Left ventricle myocardium inferior (tissue), 1 donor: Measurements from ENCODE around the gene COG2. TPM values are rescaled to one million over a fixed set of nuclear protein-coding genes. Genes with fewer than 3 reads are reported as not detected.

Source experiments
- DNase-seq: peaks from one replicate; pipeline ENCODE4 v3.0.0-alpha.2; 2020
- H3K27ac ChIP-seq: fragments of 200-600 bp; replicated peaks from 2 replicates; pipeline ENCODE4 v1.8.0; 2021
- H3K27me3 ChIP-seq: fragments of 200-600 bp; 2 replicates; pipeline ENCODE4 v1.8.0; 2021; ENCODE audit warnings: low read depth
- H3K36me3 ChIP-seq: fragments of 200-600 bp; 2 replicates; pipeline ENCODE4 v1.8.0; 2021
- H3K4me1 ChIP-seq: fragments of 200-600 bp; 2 replicates; pipeline ENCODE4 v1.8.0; 2021
- H3K4me3 ChIP-seq: fragments of 200-600 bp; 2 replicates; pipeline ENCODE4 v1.8.0; 2021; ENCODE audit warnings: mild to moderate bottlenecking, moderate library complexity
- H3K9me3 ChIP-seq: fragments of 200-600 bp; replicated peaks from 2 replicates; pipeline ENCODE4 v1.8.0; 2021
- CTCF ChIP-seq: fragments of 200-600 bp; IDR thresholded peaks from 2 replicates; pipeline ENCODE4 v1.8.0; 2021; ENCODE audit warnings: antibody characterized with exemption, mild to moderate bottlenecking, borderline replicate concordance
- intact Hi-C: fragments of 100-400 bp; cut with micrococcal nuclease; formaldehyde crosslinking; loops from one replicate; pipeline ENCODE4 v1.11.0; 2022
- total RNA-seq: library from RNA; stranded (reverse); fragmentation: NEBNext Ultra II Directional; extraction: Animal tissue kit (Norgen Biotek cat#: 25700); gene quantifications from one replicate; pipeline ENCODE4 v1.2.1, GENCODE V29; 2021
- donor health status: DM: no; HTN: yes; CAD: no; lungs with severe emphysema.

COG2 gene
- total RNA-seq, 1 donor from 2014 or later = 25.6 TPM

DNA sequence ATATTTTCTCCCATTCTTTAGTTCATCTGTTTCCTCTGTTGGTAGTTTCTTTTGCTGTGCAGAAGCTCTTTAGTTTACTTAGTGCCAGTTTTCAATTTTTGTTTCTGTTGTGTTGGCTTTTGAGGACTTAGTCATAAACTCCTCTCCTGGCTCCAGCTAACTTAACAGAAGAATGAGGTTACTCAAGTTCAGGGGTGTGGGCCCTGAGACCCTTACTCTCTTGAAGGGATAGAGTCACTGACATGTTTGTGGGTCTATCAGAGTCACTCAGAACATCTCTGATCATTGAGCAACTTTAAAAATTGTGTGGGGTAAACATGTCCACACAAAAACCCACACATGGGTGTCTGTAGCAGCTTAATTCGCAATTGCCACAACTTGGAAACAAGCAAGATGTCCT lies 57.4 kb downstream of the COG2 start:
- no peak overlapping the region for H3K4me3 ChIP-seq
- H3K27ac ChIP-seq = no peak overlapping the region
- peaks cover 3% of the 10 kb centered on the region for H3K27me3 ChIP-seq
- no peak for DNase-seq
- H3K36me3 ChIP-seq = peaks cover 18% of the 10 kb centered on the region
- intact Hi-C loops = loop anchor here (10.0 kb wide), 1 partner anchor 75 kb away; no protein-coding TSS in a partner anchor
- H3K4me1 ChIP-seq = peaks cover 17% of the 10 kb centered on the region
- H3K9me3 ChIP-seq = no peaks in the 10 kb centered on the region
- TF ChIP-seq CTCF = no peak

DNA sequence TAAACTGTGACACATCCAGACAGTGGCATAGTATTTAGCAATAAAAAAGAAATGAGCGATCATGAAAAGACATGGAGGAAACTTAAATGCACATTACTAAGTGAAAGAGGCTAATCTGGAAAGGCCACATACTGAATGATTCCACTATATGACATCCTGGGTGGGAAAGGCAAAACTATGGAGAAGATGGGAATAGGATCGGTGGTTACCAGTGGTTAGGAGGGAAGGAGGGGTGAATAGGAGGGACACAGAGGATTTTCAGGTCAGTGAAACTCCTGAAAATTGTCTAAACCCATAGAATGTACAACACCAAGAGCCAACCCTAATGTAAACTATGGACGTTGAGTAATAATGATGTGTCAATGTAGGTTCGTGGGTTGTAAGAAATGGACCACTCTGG lies 57.9 kb downstream of the COG2 start:
- Histone ChIP-seq H3K4me1 (peaks cover 17% of the 10 kb centered on the region), H3K27me3 (peaks cover 3% of the 10 kb centered on the region), H3K27ac (no peak overlapping the region), H3K9me3 (no peaks in the 10 kb centered on the region), H3K36me3 (peaks cover 22% of the 10 kb centered on the region), H3K4me3 (no peak overlapping the region)
- TF ChIP-seq CTCF = no peak
- intact Hi-C loops = no loop called here
- no peak for DNase-seq

- Histone ChIP-seq H3K36me3 (peaks cover 23% of the 10 kb centered on the region), H3K4me3 (no peak overlapping the region), H3K9me3 (no peaks in the 10 kb centered on the region), H3K27me3 (peaks cover 3% of the 10 kb centered on the region), H3K4me1 (peaks cover 18% of the 10 kb centered on the region), H3K27ac (no peak overlapping the region)
- no peak for TF ChIP-seq CTCF
- intact Hi-C loops = no loop called here
- no peak for DNase-seq
Observed at GRCh38 chr1:230701434-230701833, 59.2 kb downstream of the COG2 start.

GRCh38 chr1:230701895-230702768 lies 59.9 kb downstream of the COG2 start:
- Histone ChIP-seq H3K4me3 (no peak overlapping the region), H3K9me3 (no peaks in the 10 kb centered on the region), H3K27me3 (peaks cover 3% of the 10 kb centered on the region), H3K36me3 (peaks cover 23% of the 10 kb centered on the region), H3K27ac (no peak overlapping the region), H3K4me1 (peaks cover 16% of the 10 kb centered on the region)
- no peak for TF ChIP-seq CTCF
- no peak for DNase-seq
- intact Hi-C loops = no loop called here

- Histone ChIP-seq H3K4me3 (no peak overlapping the region), H3K27ac (no peak overlapping the region), H3K36me3 (peaks cover 23% of the 10 kb centered on the region), H3K9me3 (no peaks in the 10 kb centered on the region), H3K27me3 (peaks cover 3% of the 10 kb centered on the region), H3K4me1 (peaks cover 20% of the 10 kb centered on the region)
- no peak for DNase-seq
- intact Hi-C loops = no loop called here
- TF ChIP-seq CTCF = no peak
Observed at GRCh38 chr1:230702934-230703678, 60.8 kb downstream of the COG2 start.
